ENCODE results near the gene CLIC1. TPM values are rescaled to one million over a fixed set of nuclear protein-coding genes. Genes with fewer than 3 reads are reported as not detected.

The CLIC1 gene
- total and polyA plus RNA-seq, 2 donors (not counting 1 experiment from before 2014, with no cell fraction given), result 216 to 290 TPM

GRCh38 chr6:31784098-31784925 is 48.0 kb upstream of the CLIC1 start:
- ATAC-seq (ENCODE audit: low read depth), result no peak
- Histone ChIP-seq H3K79me2 (ENCODE audit: control insufficient read depth, insufficient read depth, low read length) (peaks cover 35% of the 10 kb centered on the region), H3K27me3 (replicated peaks in 1 of 4; ENCODE audit: control extremely low read depth in 1 of 4, control insufficient read depth in 3 of 4, insufficient read depth in 4 of 4, low read length in 3 of 4) (no peaks in the 10 kb centered on the region), H3K36me3 (replicated peaks in 1 of 2; ENCODE audit: control extremely low read depth in 1 of 2, control insufficient read depth in 1 of 2, extremely low read depth in 1 of 2, insufficient read depth in 2 of 2, low read length in 1 of 2) (peaks cover 0 to 62% of the 10 kb centered on the region in 2 experiments), H2AFZ (ENCODE audit: insufficient read depth, low read depth, low read length, poor library complexity, severe bottlenecking) (no peak overlapping the region), H3K4me1 (ENCODE audit: control insufficient read depth in 2 of 2, insufficient read depth in 2 of 2, low read length in 2 of 2) (peaks cover 9 to 18% of the 10 kb centered on the region in 2 donors), H3K27ac (ENCODE audit: low read length in 2 of 2) (no peak overlapping the region), H3K9ac (ENCODE audit: low read length) (no peak overlapping the region), H3K9me3 (ENCODE audit: control extremely low read depth in 1 of 3, control insufficient read depth in 2 of 3, insufficient read depth in 1 of 3, low read length in 2 of 3) (no peaks in the 10 kb centered on the region), H3K4me3 (ENCODE audit: control extremely low read depth in 1 of 5, extremely low read depth in 1 of 5, insufficient read depth in 1 of 5, low read depth in 2 of 5, low read length in 4 of 5) (no peak overlapping the region), H4K20me1 (ENCODE audit: control insufficient read depth, insufficient read depth, low read length, poor library complexity, severe bottlenecking) (no peaks in the 10 kb centered on the region), H3K4me2 (replicated peaks; ENCODE audit: low read depth, low read length, poor library complexity, severe bottlenecking) (no peak overlapping the region)
- H3K9me3 Mint-ChIP-seq (ENCODE audit: insufficient read depth), result no peaks in the 10 kb centered on the region
- DNase-seq, result no peak
- 100% methylated on average over 15 of the region's 15 CpGs for WGBS (ENCODE audit: insufficient coverage)
- ChIA-PET CTCF (interaction anchor here (0.5 kb wide), 1 partner anchor 231 kb away, joined by 3 read pairs; no protein-coding TSS in a partner anchor), POLR2A (no interaction called here)
- H3K4me1 Mint-ChIP-seq, result peaks cover 8% of the 10 kb centered on the region
- H3K27me3 Mint-ChIP-seq, result no peaks in the 10 kb centered on the region
- TF ChIP-seq CTCF (IDR thresholded peaks at IDR 0.05), result no peak
- TF ChIP-seq EZH2 (IDR thresholded peaks at IDR 0.05; ENCODE audit: borderline replicate concordance, insufficient read depth, low read depth, low read length, poor library complexity, severe bottlenecking), result no peak
- intact Hi-C loops (cut with micrococcal nuclease), result no loop called here
- peak overlapping the region; percentile 37 for H3K27ac Mint-ChIP-seq
- no peak overlapping the region for H3K4me3 Mint-ChIP-seq

GRCh38 chr6:31782126-31782855 is 46.0 kb upstream of the CLIC1 start:
- Mint-ChIP-seq H3K4me3 (no peak overlapping the region), H3K4me1 (peaks cover 8% of the 10 kb centered on the region), H3K9me3 (ENCODE audit: insufficient read depth) (no peaks in the 10 kb centered on the region), H3K27me3 (no peaks in the 10 kb centered on the region), H3K27ac (no peak overlapping the region)
- H3K9me3 ChIP-seq (ENCODE audit: control extremely low read depth in 1 of 3, control insufficient read depth in 2 of 3, insufficient read depth in 1 of 3, low read length in 2 of 3), result no peaks in the 10 kb centered on the region
- POLR2A ChIA-PET, result no interaction called here
- no peak overlapping the region for H3K27ac ChIP-seq (ENCODE audit: low read length in 2 of 2)
- H3K4me2 ChIP-seq (replicated peaks; ENCODE audit: low read depth, low read length, poor library complexity, severe bottlenecking), result no peak overlapping the region
- CTCF ChIA-PET, result no interaction called here
- TF ChIP-seq CTCF (IDR thresholded peaks at IDR 0.05) (no peak), EZH2 (IDR thresholded peaks at IDR 0.05; ENCODE audit: borderline replicate concordance, insufficient read depth, low read depth, low read length, poor library complexity, severe bottlenecking) (no peak)
- H3K4me1 ChIP-seq (ENCODE audit: control insufficient read depth in 2 of 2, insufficient read depth in 2 of 2, low read length in 2 of 2), result peaks cover 4 to 7% of the 10 kb centered on the region in 2 donors
- H2AFZ ChIP-seq (ENCODE audit: insufficient read depth, low read depth, low read length, poor library complexity, severe bottlenecking), result no peak overlapping the region
- peaks cover 29% of the 10 kb centered on the region for H3K79me2 ChIP-seq (ENCODE audit: control insufficient read depth, insufficient read depth, low read length)
- no peak overlapping the region for H3K9ac ChIP-seq (ENCODE audit: low read length)
- H4K20me1 ChIP-seq (ENCODE audit: control insufficient read depth, insufficient read depth, low read length, poor library complexity, severe bottlenecking), result no peaks in the 10 kb centered on the region
- H3K27me3 ChIP-seq (replicated peaks in 1 of 4; ENCODE audit: control extremely low read depth in 1 of 4, control insufficient read depth in 3 of 4, insufficient read depth in 4 of 4, low read length in 3 of 4), result no peaks in the 10 kb centered on the region
- ATAC-seq (ENCODE audit: low read depth) (no peak), DNase-seq (no peak)
- intact Hi-C loops (cut with micrococcal nuclease), result no loop called here
- H3K36me3 ChIP-seq (replicated peaks in 1 of 2; ENCODE audit: control extremely low read depth in 1 of 2, control insufficient read depth in 1 of 2, extremely low read depth in 1 of 2, insufficient read depth in 2 of 2, low read length in 1 of 2), result peaks cover 0 to 75% of the 10 kb centered on the region in 2 experiments
- 97% methylated on average over 32 of the region's 32 CpGs for WGBS (ENCODE audit: insufficient coverage)
- H3K4me3 ChIP-seq (ENCODE audit: control extremely low read depth in 1 of 5, extremely low read depth in 1 of 5, insufficient read depth in 1 of 5, low read depth in 2 of 5, low read length in 4 of 5), result no peak overlapping the region
